HEK293 (cell line): ENCODE results near the gene SLC24A5.

Experiments
- CTCF ChIA-PET: fragments of 350-600 bp; formaldehyde crosslinking; extraction: SDS; loops from one replicate; lab custom pipeline; 2021; ENCODE audit warnings: antibody characterized with exemption; lab: Yijun Ruan, JAX
- POLR2A ChIA-PET: fragments of 300-600 bp; formaldehyde crosslinking; extraction: SDS; loops from one replicate; lab custom pipeline; 2020; ENCODE audit warnings: antibody characterized with exemption, inconsistent platforms; lab: Yijun Ruan, JAX
- H3K27ac ChIP-seq: fragments of 200-500 bp; sonication (Bioruptor generic); 2 replicates; pipeline ENCODE4 v1.5.1; 2014; ENCODE audit warnings: low read depth, low read length, control low read depth, inconsistent platforms; ENCODE audit errors: extremely low read depth
- H3K36me3 ChIP-seq, 2 experiments: fragments of 200-500 bp in 1 of 2; sonication (Bioruptor generic) in 1 of 2; 1 replicate in 1 of 2; 2 replicates in 1 of 2; pipeline ENCODE4 v1.5.1; 2014 to 2017; ENCODE audit warnings: inconsistent platforms in 2 of 2, low read length in 2 of 2; ENCODE audit not compliant: control insufficient read depth in 2 of 2, insufficient read depth in 1 of 2
- H3K4me1 ChIP-seq: fragments of 200-500 bp; sonication (Bioruptor generic); 2 replicates; pipeline ENCODE4 v1.5.1; 2014; ENCODE audit warnings: mild to moderate bottlenecking, low read length, inconsistent platforms; ENCODE audit not compliant: control insufficient read depth, insufficient read depth
- H3K4me3 ChIP-seq: 2 replicates; pipeline ENCODE4 v1.5.1; 2011; ENCODE audit warnings: low read depth, mild to moderate bottlenecking, control low read depth, low read length, moderate library complexity
- H3K9me3 ChIP-seq: fragments of 200-500 bp; sonication (Bioruptor generic); 2 replicates; pipeline ENCODE4 v1.5.1; 2014; ENCODE audit warnings: low read depth, low read length, inconsistent platforms; ENCODE audit not compliant: control insufficient read depth, insufficient read depth
- GFI1B ChIP-seq: fragments of 450-650 bp; formaldehyde crosslinking; IDR thresholded peaks from 2 replicates; pipeline ENCODE4 v1.5.1; 2016; ENCODE audit warnings: missing biosample characterization, missing genetic modification characterization
- GLI2 ChIP-seq: fragments of 450-650 bp; formaldehyde crosslinking; IDR thresholded peaks from 2 replicates; pipeline ENCODE4; 2017; ENCODE audit warnings: missing biosample characterization, missing genetic modification characterization, low read depth, borderline replicate concordance
- SP2 ChIP-seq: fragments of 450-650 bp; formaldehyde crosslinking; IDR thresholded peaks from 2 replicates; pipeline ENCODE4 v1.5.1; 2016; ENCODE audit warnings: missing biosample characterization, missing genetic modification characterization
- ZBTB7A ChIP-seq: fragments of 450-650 bp; formaldehyde crosslinking; IDR thresholded peaks from 2 replicates; pipeline ENCODE4 v1.5.1; 2016; ENCODE audit warnings: low read depth, missing biosample characterization, missing genetic modification characterization
- ZNF138 ChIP-seq: fragments of 450-650 bp; formaldehyde crosslinking; IDR thresholded peaks from 2 replicates; pipeline ENCODE4 v1.5.1; 2016; ENCODE audit warnings: missing biosample characterization, missing genetic modification characterization, borderline replicate concordance
- ZNF2 ChIP-seq: fragments of 450-650 bp; formaldehyde crosslinking; IDR thresholded peaks from 2 replicates; pipeline ENCODE4 v1.5.1; 2016; ENCODE audit warnings: missing biosample characterization, missing genetic modification characterization
- ZNF24 ChIP-seq: fragments of 450-650 bp; formaldehyde crosslinking; IDR thresholded peaks from 2 replicates; pipeline ENCODE4 v1.5.1; 2016; ENCODE audit warnings: missing biosample characterization, missing genetic modification characterization
- ZNF292 ChIP-seq: fragments of 450-650 bp; formaldehyde crosslinking; IDR thresholded peaks from 2 replicates; pipeline ENCODE4 v1.5.1; 2016; ENCODE audit warnings: low read depth, missing biosample characterization, missing genetic modification characterization, borderline replicate concordance
- ZNF302 ChIP-seq: fragments of 450-650 bp; formaldehyde crosslinking; IDR thresholded peaks from 2 replicates; pipeline ENCODE4 v1.5.1; 2016; ENCODE audit warnings: missing biosample characterization, missing genetic modification characterization, low read depth
- ZNF423 ChIP-seq: fragments of 450-650 bp; formaldehyde crosslinking; IDR thresholded peaks from 2 replicates; pipeline ENCODE4 v1.5.1; 2016; ENCODE audit warnings: missing biosample characterization, missing genetic modification characterization
- ZNF530 ChIP-seq: fragments of 450-650 bp; formaldehyde crosslinking; IDR thresholded peaks from 2 replicates; pipeline ENCODE4 v1.5.1; 2016; ENCODE audit warnings: low read depth, missing biosample characterization, missing genetic modification characterization
- ZNF544 ChIP-seq: fragments of 450-650 bp; formaldehyde crosslinking; IDR thresholded peaks from 2 replicates; pipeline ENCODE4 v1.5.0; 2017; ENCODE audit warnings: missing biosample characterization, missing genetic modification characterization
- ZNF555 ChIP-seq: fragments of 450-650 bp; formaldehyde crosslinking; conservative IDR thresholded peaks from 2 replicates; pipeline ENCODE4 v1.5.1; 2017; ENCODE audit warnings: missing biosample characterization, mild to moderate bottlenecking, missing genetic modification characterization, inconsistent platforms
- ZNF596 ChIP-seq: fragments of 450-650 bp; IDR thresholded peaks from 2 replicates; pipeline ENCODE4 v1.5.0; 2018; ENCODE audit warnings: missing biosample characterization, mild to moderate bottlenecking, missing genetic modification characterization, moderate library complexity
- ZNF626 ChIP-seq: fragments of 450-650 bp; sonication (Bioruptor Pico); formaldehyde crosslinking; IDR thresholded peaks from 2 replicates; pipeline ENCODE4 v1.5.1; 2018; ENCODE audit warnings: missing biosample characterization, missing genetic modification characterization, inconsistent platforms
- ZNF658 ChIP-seq: fragments of 450-650 bp; formaldehyde crosslinking; IDR thresholded peaks from 2 replicates; pipeline ENCODE4; 2016; ENCODE audit warnings: missing biosample characterization, missing genetic modification characterization
- ZNF660 ChIP-seq: fragments of 450-650 bp; IDR thresholded peaks from 2 replicates; pipeline ENCODE4 v1.5.1; 2018; ENCODE audit warnings: missing biosample characterization, mild to moderate bottlenecking, missing genetic modification characterization
- ZNF701 ChIP-seq: fragments of 450-650 bp; formaldehyde crosslinking; IDR thresholded peaks from 2 replicates; pipeline ENCODE4 v1.5.1; 2016; ENCODE audit warnings: missing biosample characterization, missing genetic modification characterization
- ZNF830 ChIP-seq: fragments of 450-650 bp; IDR thresholded peaks from 2 replicates; pipeline ENCODE4 v1.5.0; 2018; ENCODE audit warnings: missing biosample characterization, missing genetic modification characterization, low read depth, mild to moderate bottlenecking, moderate library complexity
- TF ChIP-seq, protein P1 (sequence below): fragments of 450-650 bp; formaldehyde crosslinking; IDR thresholded peaks from 2 replicates; pipeline ENCODE4 v1.5.1; 2016; ENCODE audit warnings: missing biosample characterization, missing genetic modification characterization
- TF ChIP-seq, protein P2 (sequence below): fragments of 450-650 bp; formaldehyde crosslinking; IDR thresholded peaks from 2 replicates; pipeline ENCODE4 v1.5.1; 2017; ENCODE audit warnings: missing biosample characterization, mild to moderate bottlenecking, missing genetic modification characterization, moderate library complexity
- TF ChIP-seq, protein P3 (sequence below): fragments of 450-650 bp; formaldehyde crosslinking; IDR thresholded peaks from 2 replicates; pipeline ENCODE4 v1.5.1; 2017; ENCODE audit warnings: missing biosample characterization, missing genetic modification characterization
- TF ChIP-seq, protein P4 (sequence below): fragments of 450-650 bp; formaldehyde crosslinking; IDR thresholded peaks from 2 replicates; pipeline ENCODE4 v1.5.1; 2016; ENCODE audit warnings: missing biosample characterization, missing genetic modification characterization

Gene SLC24A5

DNA sequence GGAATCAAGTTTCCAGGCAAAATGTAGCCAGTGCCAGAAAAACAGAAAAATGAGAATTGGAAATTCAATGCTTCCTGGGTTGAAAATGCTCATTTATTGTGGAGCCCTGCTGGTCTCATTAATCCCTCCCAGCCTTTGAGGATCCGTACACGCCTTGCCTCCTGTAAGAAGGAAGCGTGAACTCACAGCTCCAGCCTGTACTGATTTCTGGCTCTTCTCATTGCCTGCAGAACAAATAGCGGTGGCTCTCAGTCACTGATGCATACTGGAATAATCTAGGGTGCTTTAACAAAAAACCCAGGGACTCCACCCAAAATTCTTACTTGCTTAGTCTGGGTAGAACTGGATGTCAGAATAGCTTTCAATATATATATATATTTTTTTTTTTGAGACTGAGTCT lies 29.3 kb upstream of the SLC24A5 start:
- POLR2A ChIA-PET = no interaction called here
- TF ChIP-seq ZNF138 (tag by site-specific recombination) (no peak), ZNF626 (no peak), ZNF530 (no peak), ZNF302 (tag by site-specific recombination) (no peak), ZNF701 (tag by site-specific recombination) (no peak), ZNF2 (tag by site-specific recombination) (no peak), ZNF292 (tag by site-specific recombination) (no peak), ZNF555 (tag by site-specific recombination) (no peak), ZNF24 (no peak), ZNF423 (tag by site-specific recombination) (no peak), GFI1B (tag by site-specific recombination) (no peak), ZNF658 (tag by site-specific recombination) (no peak), ZNF830 (tag by site-specific recombination) (no peak), ZNF544 (tag by site-specific recombination) (no peak), ZNF660 (tag by site-specific recombination) (no peak)
- TF ChIP-seq, protein P1, sequence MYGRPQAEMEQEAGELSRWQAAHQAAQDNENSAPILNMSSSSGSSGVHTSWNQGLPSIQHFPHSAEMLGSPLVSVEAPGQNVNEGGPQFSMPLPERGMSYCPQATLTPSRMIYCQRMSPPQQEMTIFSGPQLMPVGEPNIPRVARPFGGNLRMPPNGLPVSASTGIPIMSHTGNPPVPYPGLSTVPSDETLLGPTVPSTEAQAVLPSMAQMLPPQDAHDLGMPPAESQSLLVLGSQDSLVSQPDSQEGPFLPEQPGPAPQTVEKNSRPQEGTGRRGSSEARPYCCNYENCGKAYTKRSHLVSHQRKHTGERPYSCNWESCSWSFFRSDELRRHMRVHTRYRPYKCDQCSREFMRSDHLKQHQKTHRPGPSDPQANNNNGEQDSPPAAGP (tag by site-specific recombination) = no peak
- TF ChIP-seq, protein P2, sequence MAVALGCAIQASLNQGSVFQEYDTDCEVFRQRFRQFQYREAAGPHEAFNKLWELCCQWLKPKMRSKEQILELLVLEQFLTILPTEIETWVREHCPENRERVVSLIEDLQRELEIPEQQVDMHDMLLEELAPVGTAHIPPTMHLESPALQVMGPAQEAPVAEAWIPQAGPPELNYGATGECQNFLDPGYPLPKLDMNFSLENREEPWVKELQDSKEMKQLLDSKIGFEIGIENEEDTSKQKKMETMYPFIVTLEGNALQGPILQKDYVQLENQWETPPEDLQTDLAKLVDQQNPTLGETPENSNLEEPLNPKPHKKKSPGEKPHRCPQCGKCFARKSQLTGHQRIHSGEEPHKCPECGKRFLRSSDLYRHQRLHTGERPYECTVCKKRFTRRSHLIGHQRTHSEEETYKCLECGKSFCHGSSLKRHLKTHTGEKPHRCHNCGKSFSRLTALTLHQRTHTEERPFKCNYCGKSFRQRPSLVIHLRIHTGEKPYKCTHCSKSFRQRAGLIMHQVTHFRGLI (tag by site-specific recombination) = no peak
- TF ChIP-seq, protein P3, sequence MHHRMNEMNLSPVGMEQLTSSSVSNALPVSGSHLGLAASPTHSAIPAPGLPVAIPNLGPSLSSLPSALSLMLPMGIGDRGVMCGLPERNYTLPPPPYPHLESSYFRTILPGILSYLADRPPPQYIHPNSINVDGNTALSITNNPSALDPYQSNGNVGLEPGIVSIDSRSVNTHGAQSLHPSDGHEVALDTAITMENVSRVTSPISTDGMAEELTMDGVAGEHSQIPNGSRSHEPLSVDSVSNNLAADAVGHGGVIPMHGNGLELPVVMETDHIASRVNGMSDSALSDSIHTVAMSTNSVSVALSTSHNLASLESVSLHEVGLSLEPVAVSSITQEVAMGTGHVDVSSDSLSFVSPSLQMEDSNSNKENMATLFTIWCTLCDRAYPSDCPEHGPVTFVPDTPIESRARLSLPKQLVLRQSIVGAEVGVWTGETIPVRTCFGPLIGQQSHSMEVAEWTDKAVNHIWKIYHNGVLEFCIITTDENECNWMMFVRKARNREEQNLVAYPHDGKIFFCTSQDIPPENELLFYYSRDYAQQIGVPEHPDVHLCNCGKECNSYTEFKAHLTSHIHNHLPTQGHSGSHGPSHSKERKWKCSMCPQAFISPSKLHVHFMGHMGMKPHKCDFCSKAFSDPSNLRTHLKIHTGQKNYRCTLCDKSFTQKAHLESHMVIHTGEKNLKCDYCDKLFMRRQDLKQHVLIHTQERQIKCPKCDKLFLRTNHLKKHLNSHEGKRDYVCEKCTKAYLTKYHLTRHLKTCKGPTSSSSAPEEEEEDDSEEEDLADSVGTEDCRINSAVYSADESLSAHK (tag by site-specific recombination) = no peak
- TF ChIP-seq, protein P4, sequence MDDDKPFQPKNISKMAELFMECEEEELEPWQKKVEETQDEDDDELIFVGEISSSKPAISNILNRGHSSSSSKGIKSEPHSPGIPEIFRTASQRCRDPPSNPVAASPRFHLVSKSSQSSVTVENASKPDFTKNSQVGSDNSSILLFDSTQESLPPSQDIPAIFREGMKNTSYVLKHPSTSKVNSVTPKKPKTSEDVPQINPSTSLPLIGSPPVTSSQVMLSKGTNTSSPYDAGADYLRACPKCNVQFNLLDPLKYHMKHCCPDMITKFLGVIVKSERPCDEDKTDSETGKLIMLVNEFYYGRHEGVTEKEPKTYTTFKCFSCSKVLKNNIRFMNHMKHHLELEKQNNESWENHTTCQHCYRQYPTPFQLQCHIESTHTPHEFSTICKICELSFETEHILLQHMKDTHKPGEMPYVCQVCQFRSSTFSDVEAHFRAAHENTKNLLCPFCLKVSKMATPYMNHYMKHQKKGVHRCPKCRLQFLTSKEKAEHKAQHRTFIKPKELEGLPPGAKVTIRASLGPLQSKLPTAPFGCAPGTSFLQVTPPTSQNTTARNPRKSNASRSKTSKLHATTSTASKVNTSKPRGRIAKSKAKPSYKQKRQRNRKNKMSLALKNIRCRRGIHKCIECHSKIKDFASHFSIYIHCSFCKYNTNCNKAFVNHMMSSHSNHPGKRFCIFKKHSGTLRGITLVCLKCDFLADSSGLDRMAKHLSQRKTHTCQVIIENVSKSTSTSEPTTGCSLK (tag by site-specific recombination) = no peak
- Histone ChIP-seq H3K27ac (no peak overlapping the region), H3K4me3 (no peak overlapping the region), H3K36me3 (no peaks in the 10 kb centered on the region), H3K9me3 (no peaks in the 10 kb centered on the region), H3K4me1 (peaks cover 6% of the 10 kb centered on the region)
- CTCF ChIA-PET = interaction anchor here (0.5 to 1.0 kb wide), 2 partner anchors 54 to 66 kb away, joined by 3 read pairs; no protein-coding TSS in a partner anchor

DNA sequence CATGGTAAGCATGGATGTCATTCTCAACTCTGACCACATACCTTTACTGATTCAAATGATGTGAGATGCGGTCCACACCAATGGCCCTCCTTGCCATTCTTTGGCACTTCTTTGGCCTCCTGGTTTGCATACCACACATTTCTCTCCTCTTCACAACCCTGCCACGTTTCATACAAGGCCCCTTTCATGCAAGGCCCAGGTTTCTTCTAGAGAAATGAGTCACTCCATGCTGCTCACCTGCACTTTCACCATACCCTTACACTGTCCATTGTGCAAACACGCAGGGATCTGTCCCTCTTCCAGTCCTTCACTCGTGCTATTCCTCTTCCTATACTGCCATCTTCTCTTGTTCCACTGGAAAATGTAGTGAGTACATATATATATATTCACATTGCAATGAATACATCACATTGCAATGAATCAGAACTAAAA lies 24.4 kb upstream of the SLC24A5 start:
- CTCF ChIA-PET = interaction anchor here (1.1 kb wide), 2 partner anchors 11 to 33 kb away, joined by 3 read pairs; no protein-coding TSS in a partner anchor
- H3K9me3 ChIP-seq = no peaks in the 10 kb centered on the region
- H3K4me1 ChIP-seq = no peaks in the 10 kb centered on the region
- TF ChIP-seq ZNF24 (no peak), ZBTB7A (no peak), SP2 (tag by site-specific recombination) (no peak), ZNF596 (tag by site-specific recombination) (no peak), GLI2 (no peak)
- no peaks in the 10 kb centered on the region for H3K36me3 ChIP-seq
- H3K4me3 ChIP-seq = no peak overlapping the region
- POLR2A ChIA-PET = no interaction called here
- no peak overlapping the region for H3K27ac ChIP-seq
